ENCODE measurements around the gene CDKN2B. TPM values are rescaled to one million over a fixed set of nuclear protein-coding genes. Genes with fewer than 3 reads are reported as not detected.

CDKN2B gene
- total RNA-seq, 1 experiment from 2014 or later = 9.8 TPM

DNA sequence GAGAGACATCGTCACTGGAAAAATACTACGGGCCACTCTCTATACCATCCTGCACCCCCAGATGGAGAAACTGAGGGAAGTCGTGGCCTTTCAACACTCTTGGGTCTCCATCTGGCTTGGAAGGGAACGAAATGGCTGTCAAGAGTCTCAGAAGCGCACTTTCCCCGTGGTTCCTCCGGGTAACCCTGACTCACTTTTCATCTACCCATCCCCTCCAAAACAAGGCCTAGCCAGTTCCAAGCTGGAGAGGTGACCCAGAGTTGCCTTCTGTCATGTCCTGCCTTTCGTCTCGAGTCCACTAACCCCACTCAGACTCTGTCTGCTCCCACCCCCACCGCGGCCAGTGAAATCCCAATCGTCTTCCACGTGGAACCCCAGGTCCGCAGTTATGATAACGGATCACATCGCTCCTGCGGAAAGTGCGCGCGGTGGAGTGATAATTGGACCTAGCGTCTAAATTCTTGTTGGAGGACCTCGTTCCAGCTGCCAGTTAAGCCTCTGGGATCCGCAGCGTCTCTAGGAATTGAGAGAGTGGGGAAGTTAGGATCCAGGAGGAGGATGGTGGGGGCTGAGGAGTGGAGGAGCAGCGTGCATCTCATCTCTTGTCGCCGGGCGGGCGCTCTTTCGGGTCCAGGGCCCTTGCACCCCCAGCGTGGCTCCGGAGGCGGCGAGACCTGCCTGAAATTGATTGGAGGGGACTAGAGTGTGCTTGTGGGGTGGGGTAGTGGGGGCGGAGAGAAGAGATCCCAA is 19.5 kb downstream of the CDKN2B start:
- CTCF ChIA-PET = interaction anchor here (1.1 kb wide), 1 partner anchor 20 kb away, joined by 4 read pairs; the partner anchor contains the start of gene CDKN2B
- RAD21 ChIA-PET (ENCODE audit: low non-redundant PET in 1 of 2, low total read pairs in 2 of 2, uncharacterized antibody in 2 of 2, unreplicated experiment in 2 of 2) = no interaction called here
- DNase-seq (ENCODE audit: low read depth, low spot score) (no peak), ATAC-seq (no peak)
- no peak overlapping the region for H3K4me2 ChIP-seq (ENCODE audit: low read length)
- intact Hi-C loops (cut with micrococcal nuclease) = no loop called here
- H4K20me1 ChIP-seq (ENCODE audit: insufficient read depth) = no peaks in the 10 kb centered on the region
- BruUV-seq (replicated peaks) = no TSS peak
- H3K4me1 ChIP-seq (ENCODE audit: control insufficient read depth in 1 of 2, insufficient read depth in 2 of 2, low read length in 2 of 2) = peaks cover 0 to 6% of the 10 kb centered on the region in 2 experiments; a peak in 2 of 4 replicates
- H3K9me2 ChIP-seq (ENCODE audit: insufficient read depth) = no peaks in the 10 kb centered on the region
- no peak overlapping the region for H2AFZ ChIP-seq (ENCODE audit: low read depth, low read length, poor library complexity, severe bottlenecking)
- TF ChIP-seq POLR2A (IDR thresholded peaks at IDR 0.05; ENCODE audit: borderline replicate concordance, extremely low read depth, insufficient read depth, insufficient read length) (no peak), EZH2phosphoT487 (IDR thresholded peaks at IDR 0.05; ENCODE audit: borderline replicate concordance) (no peak), ZNF274 (IDR thresholded peaks at IDR 0.05; ENCODE audit: low read depth, low read length) (no peak), ZFX (IDR thresholded peaks at IDR 0.05) (no peak), EGR1 (IDR thresholded peaks at IDR 0.05; ENCODE audit: low read depth) (no peak), SP1 (IDR thresholded peaks at IDR 0.05; ENCODE audit: low read depth) (no peak)
- TF ChIP-seq, protein P1, sequence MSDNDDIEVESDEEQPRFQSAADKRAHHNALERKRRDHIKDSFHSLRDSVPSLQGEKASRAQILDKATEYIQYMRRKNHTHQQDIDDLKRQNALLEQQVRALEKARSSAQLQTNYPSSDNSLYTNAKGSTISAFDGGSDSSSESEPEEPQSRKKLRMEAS (IDR thresholded peaks at IDR 0.05) = no peak
- TF ChIP-seq, protein P2, sequence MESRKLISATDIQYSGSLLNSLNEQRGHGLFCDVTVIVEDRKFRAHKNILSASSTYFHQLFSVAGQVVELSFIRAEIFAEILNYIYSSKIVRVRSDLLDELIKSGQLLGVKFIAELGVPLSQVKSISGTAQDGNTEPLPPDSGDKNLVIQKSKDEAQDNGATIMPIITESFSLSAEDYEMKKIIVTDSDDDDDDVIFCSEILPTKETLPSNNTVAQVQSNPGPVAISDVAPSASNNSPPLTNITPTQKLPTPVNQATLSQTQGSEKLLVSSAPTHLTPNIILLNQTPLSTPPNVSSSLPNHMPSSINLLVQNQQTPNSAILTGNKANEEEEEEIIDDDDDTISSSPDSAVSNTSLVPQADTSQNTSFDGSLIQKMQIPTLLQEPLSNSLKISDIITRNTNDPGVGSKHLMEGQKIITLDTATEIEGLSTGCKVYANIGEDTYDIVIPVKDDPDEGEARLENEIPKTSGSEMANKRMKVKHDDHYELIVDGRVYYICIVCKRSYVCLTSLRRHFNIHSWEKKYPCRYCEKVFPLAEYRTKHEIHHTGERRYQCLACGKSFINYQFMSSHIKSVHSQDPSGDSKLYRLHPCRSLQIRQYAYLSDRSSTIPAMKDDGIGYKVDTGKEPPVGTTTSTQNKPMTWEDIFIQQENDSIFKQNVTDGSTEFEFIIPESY (IDR thresholded peaks at IDR 0.05; ENCODE audit: extremely low read depth, insufficient replicate concordance, low read length) = no peak
- H3K4me3 ChIP-seq (replicated peaks in 1 of 2; ENCODE audit: low read depth in 1 of 2, low read length in 2 of 2) = no peak overlapping the region
- H3K36me3 ChIP-seq (ENCODE audit: control insufficient read depth in 1 of 2, insufficient read depth in 2 of 2, low read length in 2 of 2) = no peaks in the 10 kb centered on the region
- H3K27ac ChIP-seq (ENCODE audit: low read depth, low read length) = no peak overlapping the region
- H3K9me3 ChIP-seq (ENCODE audit: control insufficient read depth in 1 of 2, insufficient read depth in 1 of 2, low read depth in 1 of 2, low read length in 2 of 2) = no peaks in the 10 kb centered on the region
- POLR2A ChIA-PET = no interaction called here
- no peaks in the 10 kb centered on the region for H3K27me3 ChIP-seq (ENCODE audit: insufficient read depth, low read length)
- H3K79me2 ChIP-seq (ENCODE audit: insufficient read depth, low read length) = peaks cover 64% of the 10 kb centered on the region
- H3K9ac ChIP-seq (ENCODE audit: low read length) = no peak overlapping the region
